Measurements from ENCODE around the gene KATNAL1.

DNA sequence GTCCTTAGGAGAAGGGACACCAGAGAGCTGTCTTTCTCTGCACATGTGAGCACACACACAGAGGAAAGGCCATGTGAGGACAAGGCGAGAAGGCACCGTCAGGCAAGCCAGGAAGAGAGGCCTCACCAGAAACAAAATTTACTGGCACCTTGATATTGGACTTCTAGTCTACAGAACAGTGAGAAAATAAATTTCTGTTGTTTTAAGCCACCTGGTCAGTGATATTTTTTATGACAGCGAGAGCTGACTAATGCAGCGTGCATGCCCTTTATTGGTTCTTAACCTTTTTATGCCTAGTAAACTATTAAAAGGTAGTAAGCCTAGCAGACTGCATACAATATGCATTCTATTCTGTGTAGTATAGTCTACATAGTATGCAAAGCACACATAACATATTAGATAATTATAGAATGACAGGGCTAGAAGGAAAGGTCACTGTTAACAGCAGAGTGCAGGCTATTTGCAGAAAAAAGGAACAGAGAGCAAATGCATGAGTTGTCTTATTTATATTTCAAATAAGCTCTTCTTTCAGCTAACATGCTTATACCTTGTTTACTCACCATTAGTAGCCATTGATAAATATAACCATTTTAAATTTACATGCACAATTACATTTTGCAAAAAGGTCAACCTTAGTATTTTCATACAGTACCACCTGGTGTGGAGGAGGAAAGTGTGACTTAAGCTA lies 25.2 kb upstream of the KATNAL1 start:
- TF ChIP-seq, protein P1, sequence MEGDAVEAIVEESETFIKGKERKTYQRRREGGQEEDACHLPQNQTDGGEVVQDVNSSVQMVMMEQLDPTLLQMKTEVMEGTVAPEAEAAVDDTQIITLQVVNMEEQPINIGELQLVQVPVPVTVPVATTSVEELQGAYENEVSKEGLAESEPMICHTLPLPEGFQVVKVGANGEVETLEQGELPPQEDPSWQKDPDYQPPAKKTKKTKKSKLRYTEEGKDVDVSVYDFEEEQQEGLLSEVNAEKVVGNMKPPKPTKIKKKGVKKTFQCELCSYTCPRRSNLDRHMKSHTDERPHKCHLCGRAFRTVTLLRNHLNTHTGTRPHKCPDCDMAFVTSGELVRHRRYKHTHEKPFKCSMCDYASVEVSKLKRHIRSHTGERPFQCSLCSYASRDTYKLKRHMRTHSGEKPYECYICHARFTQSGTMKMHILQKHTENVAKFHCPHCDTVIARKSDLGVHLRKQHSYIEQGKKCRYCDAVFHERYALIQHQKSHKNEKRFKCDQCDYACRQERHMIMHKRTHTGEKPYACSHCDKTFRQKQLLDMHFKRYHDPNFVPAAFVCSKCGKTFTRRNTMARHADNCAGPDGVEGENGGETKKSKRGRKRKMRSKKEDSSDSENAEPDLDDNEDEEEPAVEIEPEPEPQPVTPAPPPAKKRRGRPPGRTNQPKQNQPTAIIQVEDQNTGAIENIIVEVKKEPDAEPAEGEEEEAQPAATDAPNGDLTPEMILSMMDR (IDR thresholded peaks at IDR 0.05): no peak
- TF ChIP-seq POLR2A (IDR thresholded peaks at IDR 0.05) (no peak), EP300 (IDR thresholded peaks at IDR 0.05) (no peak)

Measured in suprapubic skin (tissue), 3 donors.